Activated T-helper 2 cell treated with anti-CD3 and anti-CD28 coated beads, Interferon-gamma antibody, Interleukin-2, Interleukin-4, amounts not matched to agents 10 μg/mL and 5 μg/mL and 100 μg/mL, durations not matched to agents 14 hours and 24 hours and 36 hours (primary cell): Measurements from ENCODE around the gene SND1. TPM values are rescaled to one million over a fixed set of nuclear protein-coding genes. Genes with fewer than 3 reads are reported as not detected.

ENCODE experiments used
- DNase-seq: peaks from one replicate; pipeline ENCODE4 v3.0.0; 2021; ENCODE audit warnings: low spot score
- H3K27ac Mint-ChIP-seq: one replicate; pipeline ENCODE4 v1.8.0; 2021; ENCODE audit warnings: mixed read lengths
- H3K27me3 Mint-ChIP-seq: one replicate; pipeline ENCODE4 v1.8.0; 2021; ENCODE audit warnings: low read depth, mixed read lengths
- H3K36me3 Mint-ChIP-seq: one replicate; pipeline ENCODE4 v1.8.0; 2021; ENCODE audit warnings: low read depth, mixed read lengths
- H3K4me1 Mint-ChIP-seq: one replicate; pipeline ENCODE4 v1.8.0; 2021; ENCODE audit warnings: low read depth, mixed read lengths
- H3K4me3 Mint-ChIP-seq: one replicate; pipeline ENCODE4 v1.8.0; 2021; ENCODE audit warnings: low read depth, mild to moderate bottlenecking, moderate library complexity, mixed read lengths
- H3K9me3 Mint-ChIP-seq: one replicate; pipeline ENCODE4 v1.8.0; 2021; ENCODE audit warnings: mixed read lengths
- intact Hi-C: fragments of 100-400 bp; cut with micrococcal nuclease; formaldehyde crosslinking; loops from one replicate; pipeline ENCODE4 v1.15.1; 2023
- total RNA-seq: library from RNA; stranded (reverse); gene quantifications from 2 replicates; pipeline ENCODE4 v1.2.3, GENCODE V29; 2022

The SND1 gene
- total RNA-seq, 1 donor from 2014 or later: 311 TPM

DNA sequence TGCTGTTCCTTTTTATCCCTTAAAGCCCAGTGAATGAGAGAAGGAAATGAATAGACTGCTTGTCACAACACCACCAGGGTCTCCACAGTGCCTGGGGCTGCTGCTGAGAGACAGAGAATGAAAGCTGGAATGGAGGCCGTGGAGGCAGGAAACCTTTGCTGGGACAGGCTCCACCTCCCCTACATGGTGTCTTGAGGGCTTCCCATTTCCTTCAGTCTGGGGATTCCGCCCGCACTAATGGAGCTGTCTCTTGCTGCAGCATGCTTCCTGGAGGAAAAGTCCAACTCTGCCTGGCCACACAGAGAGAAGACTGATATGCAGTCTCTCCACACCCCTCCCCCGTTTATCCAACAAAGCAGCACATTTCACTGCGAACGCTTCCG is 324.7 kb downstream of the SND1 start:
- Mint-ChIP-seq H3K27me3 (no peaks in the 10 kb centered on the region), H3K9me3 (peaks cover 22% of the 10 kb centered on the region), H3K4me1 (peaks cover 6% of the 10 kb centered on the region), H3K4me3 (no peak overlapping the region), H3K36me3 (peaks cover 66% of the 10 kb centered on the region), H3K27ac (no peak overlapping the region)
- intact Hi-C loops: no loop called here
- no peak for DNase-seq

DNA sequence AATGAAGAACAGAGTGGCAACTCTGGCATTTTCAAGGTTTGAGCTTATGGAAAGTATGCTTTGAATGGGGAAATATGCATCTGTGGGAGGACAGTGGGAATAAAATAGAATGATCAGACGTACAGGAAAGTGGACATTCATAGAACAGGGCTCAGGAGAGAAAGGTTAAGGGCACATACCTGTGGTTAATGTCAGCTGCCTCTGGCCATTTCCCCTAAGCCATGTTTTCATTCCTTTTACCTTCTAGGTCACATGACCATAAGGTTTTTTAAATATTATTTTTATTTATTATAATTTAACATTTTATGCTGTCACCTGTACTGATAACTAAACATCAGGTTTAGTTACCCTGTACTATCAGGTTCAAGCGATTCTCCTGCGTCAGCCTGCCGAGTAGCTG is 326.4 kb downstream of the SND1 start:
- intact Hi-C loops: no loop called here
- no peak overlapping the region for H3K4me3 Mint-ChIP-seq
- H3K27me3 Mint-ChIP-seq: no peaks in the 10 kb centered on the region
- peaks cover 22% of the 10 kb centered on the region for H3K9me3 Mint-ChIP-seq
- no peak for DNase-seq
- H3K36me3 Mint-ChIP-seq: peaks cover 64% of the 10 kb centered on the region
- H3K4me1 Mint-ChIP-seq: peaks cover 18% of the 10 kb centered on the region
- no peak overlapping the region for H3K27ac Mint-ChIP-seq

DNA sequence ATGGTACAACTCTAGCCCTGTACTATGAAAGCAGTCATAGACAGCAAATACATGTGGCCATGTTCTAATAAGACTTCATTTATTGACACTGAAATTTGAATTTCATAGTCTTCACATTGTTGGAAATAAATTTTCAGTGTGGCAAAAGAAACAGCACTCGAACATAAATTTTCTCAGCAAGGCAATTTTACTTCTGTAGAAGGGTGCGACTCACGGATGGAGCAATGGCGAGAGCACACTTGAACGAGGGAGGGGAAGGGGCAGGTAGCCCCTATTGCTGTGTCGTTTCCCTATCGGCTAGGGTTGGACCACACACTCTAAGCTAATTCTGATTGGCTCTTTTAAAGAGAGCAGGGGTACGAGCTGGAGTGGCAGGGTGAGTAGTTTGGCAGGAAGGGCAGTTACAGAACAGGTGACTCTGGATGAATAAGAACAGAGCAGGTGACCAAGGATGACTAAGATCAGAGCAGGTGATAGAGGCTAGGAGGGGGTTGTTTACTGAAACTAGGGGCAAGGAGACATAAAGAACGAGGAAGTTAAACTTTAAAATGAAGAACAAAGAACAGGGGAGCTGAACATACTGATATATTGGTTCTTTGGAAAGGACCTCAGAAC is 327.2 kb downstream of the SND1 start:
- Mint-ChIP-seq H3K36me3 (peaks cover 61% of the 10 kb centered on the region), H3K4me1 (peaks cover 24% of the 10 kb centered on the region), H3K27ac (peak overlapping the region; percentile 0), H3K4me3 (no peak overlapping the region), H3K9me3 (peaks cover 22% of the 10 kb centered on the region), H3K27me3 (no peaks in the 10 kb centered on the region)
- intact Hi-C loops: no loop called here
- DNase-seq: no peak

DNA sequence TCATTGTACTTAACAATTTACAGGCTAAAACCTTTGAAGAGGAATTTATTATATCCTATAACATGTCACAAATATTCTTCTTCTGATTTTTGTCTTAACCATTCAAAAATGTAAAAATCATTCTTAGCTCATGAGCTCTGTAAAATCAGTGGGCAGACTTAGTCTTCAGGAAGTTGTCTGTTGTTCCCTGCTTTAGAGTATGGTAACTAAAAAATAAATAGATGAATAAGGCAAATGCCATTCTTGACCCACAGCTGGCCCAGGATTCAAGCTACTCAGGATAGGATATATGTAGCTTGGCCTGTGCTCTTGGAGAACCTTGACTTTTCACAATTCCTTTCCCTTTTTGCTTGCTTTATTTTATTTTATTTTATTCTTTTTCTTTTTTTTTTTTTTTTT is 327.7 kb downstream of the SND1 start:
- peaks cover 22% of the 10 kb centered on the region for H3K9me3 Mint-ChIP-seq
- no peak overlapping the region for H3K4me3 Mint-ChIP-seq
- no peaks in the 10 kb centered on the region for H3K27me3 Mint-ChIP-seq
- H3K4me1 Mint-ChIP-seq: peaks cover 26% of the 10 kb centered on the region
- peaks cover 56% of the 10 kb centered on the region for H3K36me3 Mint-ChIP-seq
- intact Hi-C loops: no loop called here
- DNase-seq: no peak
- H3K27ac Mint-ChIP-seq: no peak overlapping the region

DNA sequence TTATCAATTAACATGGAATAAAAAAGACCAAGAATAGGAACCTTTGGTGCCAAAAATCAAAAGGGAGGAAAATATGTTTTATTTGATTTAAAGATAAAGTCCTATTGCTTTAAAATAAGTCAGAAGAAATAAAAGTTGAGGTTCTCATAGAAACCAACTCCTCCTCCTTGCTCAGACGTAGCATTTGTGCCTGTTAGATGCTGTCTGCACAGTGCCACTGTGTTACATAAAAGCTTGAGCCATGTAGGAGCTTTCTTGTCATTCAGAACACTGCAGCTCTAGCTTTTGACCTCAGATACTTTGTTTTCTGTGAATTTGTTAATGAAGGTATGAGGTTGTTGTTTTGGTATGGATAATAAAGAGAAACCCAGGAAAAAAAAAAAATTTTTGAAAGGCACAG is 328.9 kb downstream of the SND1 start:
- intact Hi-C loops: no loop called here

DNA sequence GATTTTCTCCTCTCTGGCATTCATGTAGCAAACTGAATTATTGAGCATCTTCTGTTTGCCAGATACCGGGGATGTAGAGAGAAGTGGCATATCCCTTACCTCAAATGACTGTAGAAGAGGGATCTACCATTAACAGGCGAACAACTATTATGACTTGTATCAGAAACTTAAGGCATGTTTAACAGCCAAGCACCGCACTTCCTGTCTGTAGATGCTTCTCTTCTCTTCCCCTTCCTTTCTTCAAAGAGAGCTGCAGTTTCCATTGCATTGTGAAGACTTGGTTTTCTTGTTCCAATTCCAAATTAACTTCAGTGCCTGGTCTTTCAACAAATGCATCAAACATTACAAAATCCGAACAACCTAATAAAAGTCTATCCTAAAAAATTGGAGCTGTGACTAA is 330.0 kb downstream of the SND1 start:
- peaks cover 26% of the 10 kb centered on the region for H3K4me1 Mint-ChIP-seq
- no peak for DNase-seq
- intact Hi-C loops: no loop called here
- H3K27me3 Mint-ChIP-seq: no peaks in the 10 kb centered on the region
- no peak overlapping the region for H3K4me3 Mint-ChIP-seq
- peaks cover 22% of the 10 kb centered on the region for H3K9me3 Mint-ChIP-seq
- peaks cover 42% of the 10 kb centered on the region for H3K36me3 Mint-ChIP-seq
- H3K27ac Mint-ChIP-seq: no peak overlapping the region

More for the DNA sequence above, 328.9 kb downstream of the SND1 start:
- H3K4me1 Mint-ChIP-seq: peaks cover 26% of the 10 kb centered on the region
- H3K9me3 Mint-ChIP-seq: peaks cover 22% of the 10 kb centered on the region
- no peak overlapping the region for H3K27ac Mint-ChIP-seq
- peaks cover 52% of the 10 kb centered on the region for H3K36me3 Mint-ChIP-seq
- DNase-seq: no peak
- H3K27me3 Mint-ChIP-seq: no peaks in the 10 kb centered on the region
- no peak overlapping the region for H3K4me3 Mint-ChIP-seq

DNA sequence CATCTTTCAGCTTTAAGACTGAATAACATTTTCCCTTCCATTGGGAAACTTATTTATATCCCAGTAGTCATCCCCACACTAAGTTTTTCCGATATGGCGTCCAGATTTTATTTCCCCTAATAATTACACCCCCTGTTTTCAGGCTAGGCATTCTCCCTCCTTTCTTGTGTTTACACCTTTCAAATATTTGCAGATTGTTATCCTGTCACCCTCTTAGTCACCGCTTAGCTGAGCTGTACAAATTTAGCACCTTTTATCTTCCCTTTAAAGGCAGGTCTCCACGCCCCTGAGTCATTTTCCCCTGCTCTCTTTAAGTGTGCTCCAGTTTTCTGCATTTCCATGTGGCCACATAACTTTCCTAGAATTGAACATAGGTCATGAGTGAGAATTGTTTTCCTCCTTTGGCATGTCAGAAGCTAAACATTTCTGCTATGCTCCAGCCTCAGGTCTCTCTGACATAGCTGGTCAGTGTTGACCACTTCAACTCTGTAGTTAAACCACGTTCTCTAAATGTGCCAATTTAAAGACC is 331.9 kb downstream of the SND1 start:
- peak overlapping the region; percentile 7 for H3K27ac Mint-ChIP-seq
- no peak for DNase-seq

DNA sequence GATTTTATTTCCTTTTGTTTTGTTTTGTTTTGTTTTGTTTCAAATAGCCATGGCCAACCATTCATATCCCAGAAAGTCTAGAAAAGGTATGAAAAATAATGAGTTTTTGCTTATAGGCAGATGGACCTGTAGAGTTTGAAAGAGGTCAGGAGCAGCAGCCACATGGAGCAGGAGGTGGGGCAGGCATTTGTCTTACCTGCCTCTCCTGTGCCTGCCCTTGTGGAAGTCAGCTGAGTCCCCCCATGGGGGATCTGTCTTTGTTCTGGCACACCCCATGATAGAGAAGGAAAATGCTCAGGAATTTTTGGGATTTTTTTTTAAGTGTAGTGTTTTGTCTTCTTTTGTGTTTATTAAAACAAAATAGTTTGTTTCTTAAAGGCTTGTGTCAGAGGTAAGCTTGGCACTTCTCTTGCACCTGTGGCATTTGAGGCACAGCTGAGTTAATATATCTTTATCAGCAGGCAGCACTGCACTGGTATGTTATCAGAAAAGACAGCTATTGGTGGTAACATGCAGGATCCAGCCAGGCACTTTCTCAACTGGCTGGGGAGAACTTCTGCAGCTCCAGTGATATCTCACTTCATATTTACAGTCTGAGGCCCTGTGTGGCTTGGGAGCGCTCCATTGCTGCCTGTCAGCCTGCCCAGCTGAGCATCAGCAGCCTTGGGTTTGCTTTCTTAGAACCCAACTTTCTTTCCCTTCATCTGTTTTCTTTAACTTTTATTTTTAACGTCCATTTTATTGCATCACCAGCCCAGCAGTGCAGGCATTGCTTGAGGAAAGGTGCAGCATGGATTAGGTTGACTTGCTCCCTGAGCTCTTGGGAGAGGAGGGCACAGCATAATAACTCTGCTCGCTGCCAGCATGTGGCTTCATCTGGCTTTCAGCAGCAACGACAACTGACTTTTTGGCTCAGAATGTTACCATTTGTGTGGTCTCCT is 334.9 kb downstream of the SND1 start:
- H3K36me3 Mint-ChIP-seq: peaks cover 29% of the 10 kb centered on the region
- no peak overlapping the region for H3K27ac Mint-ChIP-seq
- no peak overlapping the region for H3K4me3 Mint-ChIP-seq
- DNase-seq: no peak
- H3K27me3 Mint-ChIP-seq: no peaks in the 10 kb centered on the region
- peaks cover 20% of the 10 kb centered on the region for H3K4me1 Mint-ChIP-seq
- intact Hi-C loops: no loop called here
- no peaks in the 10 kb centered on the region for H3K9me3 Mint-ChIP-seq

More for the DNA sequence above, 331.9 kb downstream of the SND1 start:
- no peaks in the 10 kb centered on the region for H3K27me3 Mint-ChIP-seq
- no peak overlapping the region for H3K4me3 Mint-ChIP-seq
- peaks cover 7% of the 10 kb centered on the region for H3K9me3 Mint-ChIP-seq
- intact Hi-C loops: no loop called here
- peaks cover 30% of the 10 kb centered on the region for H3K36me3 Mint-ChIP-seq
- peaks cover 26% of the 10 kb centered on the region for H3K4me1 Mint-ChIP-seq

DNA sequence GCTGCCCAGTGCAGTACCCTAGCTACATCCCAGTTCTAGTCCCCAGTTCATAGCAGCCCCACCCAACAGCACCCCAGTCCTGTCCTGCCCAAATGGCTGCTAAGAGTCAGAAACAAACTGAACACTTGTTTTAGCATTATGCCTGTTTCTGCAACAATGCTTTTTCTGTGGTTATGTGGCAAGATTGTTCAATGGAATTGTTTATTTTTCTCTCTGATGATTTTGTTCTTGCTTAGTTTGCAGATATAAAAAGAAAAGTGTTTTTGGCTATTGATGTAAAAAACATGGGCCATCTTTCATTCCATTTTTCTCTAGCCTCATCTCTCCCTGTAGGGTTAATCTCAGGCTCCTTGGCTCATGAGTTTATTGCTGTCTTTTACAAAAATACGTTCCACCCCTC is 336.8 kb downstream of the SND1 start:
- H3K4me3 Mint-ChIP-seq: no peak overlapping the region
- intact Hi-C loops: no loop called here
- H3K27ac Mint-ChIP-seq: no peak overlapping the region
- DNase-seq: no peak
- peaks cover 40% of the 10 kb centered on the region for H3K36me3 Mint-ChIP-seq
- no peaks in the 10 kb centered on the region for H3K27me3 Mint-ChIP-seq
- no peaks in the 10 kb centered on the region for H3K9me3 Mint-ChIP-seq
- H3K4me1 Mint-ChIP-seq: peaks cover 8% of the 10 kb centered on the region

DNA sequence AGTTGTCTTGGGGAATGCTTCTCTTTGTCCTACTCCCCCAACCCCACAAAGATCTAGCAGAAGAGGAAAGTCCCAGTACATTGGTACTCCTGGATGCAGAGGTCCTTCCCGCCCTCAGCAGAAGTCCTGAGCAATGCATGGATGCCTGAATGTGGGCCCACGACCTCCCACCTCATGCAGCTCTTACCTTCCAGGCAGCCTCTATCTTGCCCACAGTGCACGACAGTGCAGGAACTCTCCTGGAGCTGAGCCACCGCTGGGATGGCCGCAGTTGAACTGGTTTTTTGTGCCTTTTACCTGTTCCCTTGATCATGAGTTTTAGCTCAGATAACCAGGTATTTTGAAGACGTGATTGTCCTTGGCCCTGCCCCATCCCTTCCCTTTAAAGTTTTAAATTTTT is 341.3 kb downstream of the SND1 start:
- intact Hi-C loops: no loop called here
- H3K27me3 Mint-ChIP-seq: no peaks in the 10 kb centered on the region
- no peak overlapping the region for H3K27ac Mint-ChIP-seq
- no peaks in the 10 kb centered on the region for H3K9me3 Mint-ChIP-seq
- no peak for DNase-seq
- H3K4me1 Mint-ChIP-seq: no peaks in the 10 kb centered on the region
- H3K4me3 Mint-ChIP-seq: no peak overlapping the region
- peaks cover 50% of the 10 kb centered on the region for H3K36me3 Mint-ChIP-seq

DNA sequence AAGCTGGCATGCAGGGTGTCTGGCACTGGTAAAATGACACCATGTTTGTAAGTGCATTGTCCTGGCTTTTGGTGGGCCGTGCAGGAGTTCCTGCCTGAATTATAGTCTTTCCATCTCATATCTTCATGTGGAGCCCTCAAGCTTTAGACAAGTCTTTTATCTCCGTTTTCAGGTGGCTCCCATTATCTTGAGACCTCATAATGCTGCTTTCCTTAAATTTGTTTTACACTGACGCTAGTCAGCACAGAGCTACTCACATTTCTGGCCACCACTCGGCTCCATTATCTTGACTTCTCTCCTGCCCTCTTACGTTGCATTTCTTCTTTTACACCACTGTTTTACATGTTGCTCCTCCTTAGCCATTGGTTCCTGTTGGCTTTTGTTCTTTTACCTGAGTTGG is 342.0 kb downstream of the SND1 start:
- no peak for DNase-seq
- no peaks in the 10 kb centered on the region for H3K27me3 Mint-ChIP-seq
- H3K4me3 Mint-ChIP-seq: no peak overlapping the region
- no peaks in the 10 kb centered on the region for H3K9me3 Mint-ChIP-seq
- no peaks in the 10 kb centered on the region for H3K4me1 Mint-ChIP-seq
- H3K27ac Mint-ChIP-seq: no peak overlapping the region
- H3K36me3 Mint-ChIP-seq: peaks cover 52% of the 10 kb centered on the region
- intact Hi-C loops: no loop called here

DNA sequence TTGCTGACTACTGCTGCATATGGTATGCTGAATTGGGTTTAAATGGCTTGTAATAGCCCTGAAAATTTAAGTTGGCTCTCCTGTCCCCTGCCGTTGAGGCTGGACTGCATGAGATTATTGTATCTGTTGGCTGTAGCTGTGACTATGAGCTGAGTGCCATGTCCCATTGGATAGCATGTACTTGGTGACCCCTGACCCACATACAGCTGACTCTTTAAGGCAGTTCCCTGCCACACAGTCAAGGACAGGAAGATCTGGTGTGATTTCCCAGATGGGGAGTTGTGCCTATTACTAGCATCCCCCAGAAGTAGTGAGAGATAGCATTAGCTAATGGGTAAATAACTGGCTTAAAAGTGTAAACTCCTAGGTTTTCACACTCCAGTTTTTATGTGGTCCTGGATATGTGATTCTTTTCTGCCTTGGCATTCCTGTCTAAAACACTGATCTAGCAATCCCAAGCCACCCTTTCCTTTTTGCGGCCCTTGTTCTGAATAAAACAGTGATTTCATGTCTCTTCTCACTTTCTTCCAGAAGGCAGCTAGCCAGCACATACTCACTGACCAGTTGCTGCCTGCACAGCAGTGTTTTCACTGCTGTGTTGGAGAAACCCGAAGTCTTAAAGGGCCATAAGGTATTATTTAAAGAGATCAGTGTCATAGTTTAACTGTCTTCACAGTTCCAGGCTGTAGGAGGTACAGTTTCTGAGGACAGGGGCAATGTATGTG is 343.3 kb downstream of the SND1 start:
- Mint-ChIP-seq H3K9me3 (no peaks in the 10 kb centered on the region), H3K27ac (no peak overlapping the region), H3K4me1 (no peaks in the 10 kb centered on the region), H3K27me3 (no peaks in the 10 kb centered on the region), H3K36me3 (peaks cover 52% of the 10 kb centered on the region), H3K4me3 (no peak overlapping the region)
- intact Hi-C loops: no loop called here
- DNase-seq: no peak

DNA sequence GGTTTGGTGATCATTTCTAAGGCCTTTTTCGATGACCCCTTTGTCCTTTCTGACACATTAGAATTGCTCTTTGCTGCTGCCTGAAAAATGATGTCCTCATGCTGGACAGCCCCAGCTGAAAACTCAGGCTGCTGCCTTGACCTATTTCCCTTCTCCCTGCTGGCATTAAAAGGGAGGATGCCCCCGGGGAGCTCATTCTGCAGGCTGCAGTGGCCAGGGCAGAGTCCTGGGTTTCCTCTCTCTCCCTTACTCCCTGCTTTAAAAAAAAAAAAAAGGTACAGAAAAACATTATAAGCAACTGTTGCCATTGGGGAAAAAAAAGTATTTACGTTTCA is 343.9 kb downstream of the SND1 start:
- Mint-ChIP-seq H3K27me3 (no peaks in the 10 kb centered on the region), H3K4me3 (no peak overlapping the region), H3K27ac (peak overlapping the region; percentile 19), H3K9me3 (no peaks in the 10 kb centered on the region), H3K4me1 (peaks cover 1% of the 10 kb centered on the region), H3K36me3 (peaks cover 51% of the 10 kb centered on the region)
- intact Hi-C loops: no loop called here
- no peak for DNase-seq
